Esophagus (tissue), 2 donors: Measurements from ENCODE around the gene LRRC10B. TPM values are rescaled to one million over a fixed set of nuclear protein-coding genes. Genes with fewer than 3 reads are reported as not detected.

Experiments used
- H3K27ac ChIP-seq, 2 donors: one replicate each; pipeline ENCODE4 v1.5.1; 2013; ENCODE audit warnings: low read depth in 2 of 2, mild to moderate bottlenecking in 2 of 2, inconsistent platforms in 1 of 2, low read length in 1 of 2, moderate library complexity in 1 of 2
- H3K27me3 ChIP-seq, 2 donors: one replicate each; pipeline ENCODE4 v1.6.1; 2013; ENCODE audit warnings: low read length in 2 of 2, control low read depth in 1 of 2, mild to moderate bottlenecking in 1 of 2; ENCODE audit not compliant: insufficient read depth in 2 of 2, control insufficient read depth in 1 of 2
- H3K36me3 ChIP-seq, 2 donors: one replicate each; pipeline ENCODE4 v1.6.1; 2013; ENCODE audit warnings: low read length in 1 of 2; ENCODE audit not compliant: control insufficient read depth in 2 of 2, insufficient read depth in 2 of 2
- H3K4me1 ChIP-seq, 2 donors: one replicate each; pipeline ENCODE4 v1.6.1; 2013; ENCODE audit warnings: low read length in 1 of 2; ENCODE audit not compliant: control insufficient read depth in 2 of 2, insufficient read depth in 2 of 2
- H3K4me3 ChIP-seq, 2 donors: one replicate each; pipeline ENCODE4 v1.5.1; 2013; ENCODE audit warnings: low read length in 2 of 2, mild to moderate bottlenecking in 2 of 2, low read depth in 1 of 2, moderate library complexity in 1 of 2
- H3K9me3 ChIP-seq, 2 donors: one replicate each; pipeline ENCODE4 v1.6.1; 2013; ENCODE audit warnings: mild to moderate bottlenecking in 2 of 2, low read depth in 1 of 2, low read length in 1 of 2, moderate library complexity in 1 of 2; ENCODE audit not compliant: control insufficient read depth in 2 of 2, insufficient read depth in 1 of 2
- WGBS, 2 donors: extraction: QIAGEN DNeasy Blood & Tissue Kit; methylation state at CpG; one replicate each; pipeline ENCODE4 v1.1.7; 2013; 5-methylcytosine and 5-hydroxymethylcytosine counted together
- polyA plus RNA-seq, 2 donors: library from polyadenylated mRNA; stranded (reverse); fragments of 200-250 nt; gene quantifications; one replicate each; pipeline ENCODE4 v1.2.3, GENCODE V29; 2013
- donor health status: healthy with polysubstance abuse.
- donor health status: Bipolar disorder and iron deficiency.

Gene LRRC10B
- polyA plus RNA-seq, 2 donors, result 0.04 to 0.19 TPM

DNA sequence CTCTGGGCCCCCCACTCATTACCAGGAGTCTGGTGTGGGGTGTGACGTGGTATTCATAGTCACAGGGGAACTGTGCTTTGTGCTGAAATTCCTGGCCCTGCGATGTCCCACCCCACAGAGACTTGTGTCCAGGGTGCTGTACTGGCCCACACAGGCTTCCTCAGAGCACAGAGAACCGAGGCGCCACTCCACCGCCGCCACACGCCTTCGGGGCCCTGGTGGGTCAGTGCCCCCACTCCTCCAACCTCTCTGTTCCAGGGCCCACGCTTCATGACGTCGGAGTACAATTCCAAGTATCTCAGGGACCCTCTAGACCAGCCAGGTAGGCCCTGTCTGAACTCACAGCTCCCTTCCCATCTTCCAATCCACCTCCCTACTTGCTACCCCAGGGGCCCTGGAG, 23.5 kb upstream of the LRRC10B start:
- WGBS, 2 donors, result 90 to 91% methylated on average over 11 of the region's 11 CpGs
- peaks cover 0 to 2% of the 10 kb centered on the region in 2 donors for H3K9me3 ChIP-seq
- no peak overlapping the region for H3K27ac ChIP-seq
- no peak overlapping the region for H3K4me3 ChIP-seq
- H3K27me3 ChIP-seq, result no peaks in the 10 kb centered on the region
- H3K4me1 ChIP-seq, result peaks cover 8% of the 10 kb centered on the region in 2 donors
- no peaks in the 10 kb centered on the region for H3K36me3 ChIP-seq

DNA sequence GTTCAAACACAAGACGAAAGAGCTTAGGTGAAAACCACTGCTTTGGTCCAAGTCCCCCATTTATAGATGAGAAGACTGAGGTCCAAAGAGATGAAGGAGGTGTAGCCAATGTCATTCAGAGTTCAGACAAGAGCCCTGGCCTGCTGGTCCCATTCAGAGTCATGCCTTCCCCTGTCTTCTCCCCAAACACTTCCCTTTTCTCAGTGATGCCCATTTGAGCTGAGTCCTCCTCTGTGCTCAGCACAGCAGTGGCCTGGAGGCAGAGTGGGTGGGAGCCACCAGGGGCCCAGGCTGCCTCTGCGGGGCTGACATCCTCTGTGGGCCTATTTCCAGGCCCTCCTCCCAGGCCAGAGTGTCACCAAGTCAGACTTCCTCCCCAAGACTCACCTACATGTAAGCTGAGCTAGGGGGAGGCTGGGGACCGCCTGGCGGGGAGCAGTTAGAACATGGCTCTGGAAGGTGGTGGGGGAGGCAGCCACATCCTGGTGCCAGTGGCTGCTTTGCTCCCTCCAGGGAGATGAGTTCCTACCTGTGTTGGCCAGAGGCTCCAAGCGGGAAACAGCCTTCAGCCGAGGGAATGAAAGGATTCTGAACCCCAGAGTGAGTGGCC, 22.4 kb upstream of the LRRC10B start:
- Histone ChIP-seq H3K9me3 (peaks cover 0 to 2% of the 10 kb centered on the region in 2 donors), H3K4me3 (no peak overlapping the region), H3K4me1 (peaks cover 8 to 10% of the 10 kb centered on the region in 2 donors), H3K27me3 (no peaks in the 10 kb centered on the region), H3K36me3 (no peaks in the 10 kb centered on the region), H3K27ac (no peak overlapping the region)
- 77 to 84% methylated on average over 6 of the region's 6 CpGs for WGBS, 2 donors

DNA sequence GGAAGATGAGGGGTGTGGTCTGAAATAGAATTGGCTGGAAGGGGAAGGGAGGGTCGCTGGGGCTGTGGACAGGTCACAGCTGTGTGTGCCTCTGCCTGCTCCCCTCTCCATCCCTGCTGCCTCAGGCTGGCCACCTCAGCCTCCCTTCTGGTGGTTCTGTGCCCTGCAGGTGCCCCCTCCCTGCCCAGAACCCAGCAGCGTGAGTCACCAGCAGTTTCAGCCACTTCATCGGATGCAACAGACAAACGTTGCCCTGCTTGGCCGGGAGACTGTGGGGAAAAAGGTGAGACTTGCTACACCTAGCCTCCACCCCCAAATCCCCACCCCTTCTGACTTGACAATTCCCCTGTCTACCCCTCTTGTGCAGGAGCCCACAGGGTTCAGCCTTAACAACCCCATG, 21.8 kb upstream of the LRRC10B start:
- WGBS, 2 donors, result 79 to 83% methylated on average over 5 of the region's 5 CpGs
- Histone ChIP-seq H3K4me3 (no peak overlapping the region), H3K9me3 (peaks cover 0 to 2% of the 10 kb centered on the region in 2 donors), H3K36me3 (no peaks in the 10 kb centered on the region), H3K4me1 (peaks cover 8 to 10% of the 10 kb centered on the region in 2 donors), H3K27me3 (no peaks in the 10 kb centered on the region), H3K27ac (no peak overlapping the region)

DNA sequence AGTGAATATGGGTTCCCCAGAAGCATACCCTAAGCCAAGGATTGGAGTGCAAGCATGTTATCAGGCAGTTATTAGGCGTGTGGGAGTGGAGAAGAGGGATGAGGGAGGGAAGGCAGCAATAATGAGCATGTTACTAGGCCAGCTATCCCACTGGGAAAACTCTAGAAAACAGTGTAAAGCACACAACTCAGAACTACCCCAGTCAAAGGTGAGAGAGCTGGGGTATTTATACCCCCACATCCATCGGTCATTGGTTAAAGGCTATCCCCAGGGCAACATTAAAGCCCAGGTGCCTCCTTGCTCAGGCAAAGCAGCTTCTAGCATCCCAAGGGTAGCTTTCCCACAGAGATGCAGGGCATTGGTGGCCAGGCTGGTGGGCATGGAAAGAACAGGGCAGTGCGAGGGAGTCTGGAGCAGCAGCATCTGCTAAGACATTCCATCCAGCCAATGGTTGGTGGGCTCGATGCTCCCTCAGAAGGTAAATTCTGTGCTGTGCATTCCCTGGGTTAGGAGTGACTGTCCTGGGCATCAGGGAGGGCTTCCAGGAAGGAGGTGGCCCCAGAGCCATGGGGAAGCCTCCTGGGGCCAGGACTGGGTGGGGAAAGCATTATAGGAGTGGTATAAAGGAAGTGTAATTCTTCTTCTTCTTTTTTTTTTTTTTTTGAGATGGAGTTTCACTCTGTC, 21.1 kb upstream of the LRRC10B start:
- WGBS, 2 donors, result 96 to 97% methylated on average over 4 of the region's 4 CpGs
- peaks cover 0 to 2% of the 10 kb centered on the region in 2 donors for H3K9me3 ChIP-seq
- H3K4me3 ChIP-seq, result no peak overlapping the region
- H3K27ac ChIP-seq, result no peak overlapping the region
- H3K36me3 ChIP-seq, result no peaks in the 10 kb centered on the region
- no peaks in the 10 kb centered on the region for H3K27me3 ChIP-seq
- H3K4me1 ChIP-seq, result peaks cover 8 to 10% of the 10 kb centered on the region in 2 donors

DNA sequence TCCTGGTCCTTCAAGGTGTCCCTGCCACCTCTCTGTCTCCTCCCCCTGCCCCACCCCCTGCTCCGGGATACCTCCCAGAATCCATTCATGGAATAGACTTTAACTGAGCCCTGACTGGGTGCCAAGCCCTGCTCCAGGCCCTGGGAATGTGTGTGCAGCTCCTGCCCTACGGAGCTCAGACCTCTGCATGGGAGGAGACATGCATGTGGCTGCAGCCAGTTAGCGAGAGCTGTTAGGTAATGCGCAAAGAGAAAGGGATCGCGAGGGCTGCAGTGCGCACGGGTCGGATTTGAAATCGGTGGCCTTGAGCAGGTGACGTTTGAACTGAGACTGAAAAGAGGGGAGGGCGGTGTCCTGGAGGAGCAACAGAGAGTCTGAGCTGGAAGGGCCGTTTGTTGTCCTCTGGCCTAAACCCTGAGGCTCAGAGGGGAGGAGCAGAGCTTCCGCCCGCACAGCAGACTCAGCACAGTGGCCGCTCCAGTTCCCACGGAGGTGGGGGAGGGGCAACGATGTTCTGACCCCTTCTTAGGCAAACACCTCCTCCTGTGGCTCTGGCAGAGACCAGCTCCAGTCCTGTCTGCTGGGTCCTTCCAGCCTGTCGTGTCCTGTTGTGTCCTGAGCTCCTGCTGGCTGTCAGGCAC, 19.8 kb upstream of the LRRC10B start:
- WGBS, 2 donors, result 17 to 19% methylated on average over 18 to 19 of the region's 19 CpGs
- no peak overlapping the region for H3K27ac ChIP-seq

DNA sequence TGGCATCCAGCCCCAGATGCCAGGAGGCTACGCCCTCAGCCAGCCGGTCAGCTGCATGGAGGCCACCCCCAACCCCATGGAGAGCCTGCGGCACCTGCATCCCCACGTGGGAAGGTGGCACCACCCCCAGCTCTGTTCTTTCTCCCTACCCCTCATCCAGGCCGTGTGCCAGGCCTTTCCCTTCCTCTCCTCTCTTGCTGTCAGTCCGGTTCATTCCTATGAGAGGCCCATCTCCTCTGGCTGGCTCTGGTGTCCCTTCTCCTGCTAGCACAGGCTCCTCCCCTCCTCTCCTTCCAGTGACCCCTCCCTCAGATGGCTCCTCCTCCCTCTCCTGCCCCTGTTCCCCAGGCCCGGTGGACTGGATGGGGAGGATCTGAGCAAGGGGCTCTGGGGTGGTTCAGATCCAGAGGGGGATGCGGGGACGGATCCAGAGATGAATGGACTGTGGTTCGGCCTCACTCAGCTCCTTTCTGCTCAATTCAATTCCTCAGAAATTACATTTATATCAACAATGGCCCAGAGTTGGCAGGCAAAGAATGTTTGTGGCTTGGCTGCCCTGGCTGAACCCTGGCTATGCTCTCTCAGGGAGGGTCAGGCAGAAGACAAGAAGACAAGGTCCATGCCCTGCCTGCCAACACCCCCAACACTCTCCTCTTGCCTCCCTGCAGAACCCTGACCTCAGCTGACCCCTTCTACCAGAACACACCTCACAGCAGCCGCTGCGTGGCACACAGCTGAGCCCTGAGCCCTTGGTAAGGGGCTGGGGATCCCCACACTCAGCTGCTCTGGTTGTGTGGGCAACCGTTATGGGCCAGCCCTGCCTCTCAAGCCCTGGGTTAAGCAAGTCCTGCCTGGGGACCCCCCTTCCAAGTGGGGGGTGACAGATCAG, 18.5 kb upstream of the LRRC10B start:
- Histone ChIP-seq H3K4me1 (peaks cover 8 to 10% of the 10 kb centered on the region in 2 donors), H3K27ac (no peak overlapping the region), H3K27me3 (no peaks in the 10 kb centered on the region), H3K9me3 (no peaks in the 10 kb centered on the region), H3K36me3 (no peaks in the 10 kb centered on the region), H3K4me3 (no peak overlapping the region)
- 60 to 62% methylated on average over 12 to 13 of the region's 13 CpGs for WGBS, 2 donors

More for the DNA sequence above, 19.8 kb upstream of the LRRC10B start:
- H3K9me3 ChIP-seq, result peaks cover 0 to 2% of the 10 kb centered on the region in 2 donors
- H3K4me3 ChIP-seq, result no peak overlapping the region
- no peaks in the 10 kb centered on the region for H3K36me3 ChIP-seq
- H3K4me1 ChIP-seq, result peaks cover 8 to 10% of the 10 kb centered on the region in 2 donors
- H3K27me3 ChIP-seq, result no peaks in the 10 kb centered on the region

DNA sequence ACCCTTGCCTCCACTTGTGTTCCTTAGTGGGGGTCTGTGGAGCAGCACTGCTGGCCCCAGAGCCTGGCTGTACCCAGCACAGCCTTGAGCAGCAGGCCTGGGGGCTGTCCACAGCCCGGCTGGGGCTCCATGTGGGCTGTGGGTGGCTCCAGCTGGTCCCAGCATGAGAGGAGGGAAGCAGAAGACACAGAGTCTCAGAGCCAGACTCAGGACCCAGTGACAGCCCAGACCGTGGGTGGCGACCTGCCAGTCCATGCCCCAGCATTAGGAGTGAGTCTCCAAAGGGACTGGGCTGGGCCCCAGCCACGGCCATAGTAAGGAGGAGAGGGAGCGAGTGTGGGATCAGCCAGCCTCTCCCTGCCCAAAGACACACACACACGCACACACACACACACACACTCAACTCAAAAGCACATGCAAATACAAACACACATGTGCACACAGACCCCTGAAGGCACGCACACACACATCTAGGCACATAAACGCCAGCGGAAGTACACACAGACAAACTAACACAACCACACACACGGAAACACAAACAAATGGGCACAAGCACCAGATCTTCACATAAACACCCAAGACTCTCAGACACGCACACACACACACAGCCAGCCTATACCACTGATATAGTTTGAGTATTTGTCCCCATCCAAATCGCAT, 16.7 kb upstream of the LRRC10B start:
- Histone ChIP-seq H3K27me3 (no peaks in the 10 kb centered on the region), H3K27ac (no peak overlapping the region), H3K4me1 (peaks cover 8 to 10% of the 10 kb centered on the region in 2 donors), H3K36me3 (no peaks in the 10 kb centered on the region), H3K9me3 (no peaks in the 10 kb centered on the region), H3K4me3 (no peak overlapping the region)
- WGBS, 2 donors, result 83 to 85% methylated on average over 12 of the region's 12 CpGs

DNA sequence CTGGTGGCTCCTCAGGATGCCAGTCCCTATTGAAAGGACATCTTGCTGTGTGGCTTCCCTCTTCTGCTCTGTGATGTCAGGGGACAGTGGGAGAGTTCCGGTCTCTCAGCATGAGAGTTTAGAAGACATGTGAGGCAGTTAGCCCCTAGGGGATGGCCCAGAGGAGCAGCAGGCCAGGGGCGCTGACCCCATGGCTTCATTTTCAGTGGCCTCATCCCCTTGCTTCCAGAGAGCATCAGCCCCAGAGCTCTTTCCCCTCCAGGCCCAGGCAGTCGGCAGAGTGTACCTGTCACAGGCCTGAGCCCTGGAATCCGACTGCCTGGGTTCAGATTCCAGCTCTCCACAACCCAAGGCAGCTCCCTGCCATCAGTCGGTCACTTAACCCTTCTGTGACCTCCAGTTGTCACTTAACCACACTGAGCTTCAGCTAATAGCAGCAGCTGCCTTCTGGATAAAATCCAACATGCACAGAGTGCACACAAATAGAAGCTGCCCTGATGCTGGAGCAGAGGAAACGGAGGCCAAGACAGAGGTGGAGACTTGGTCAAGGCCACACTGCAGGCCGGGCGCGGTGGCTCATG, 14.1 kb upstream of the LRRC10B start:
- Histone ChIP-seq H3K4me3 (no peak overlapping the region), H3K4me1 (peaks cover 0 to 4% of the 10 kb centered on the region in 2 donors), H3K27me3 (no peaks in the 10 kb centered on the region), H3K36me3 (no peaks in the 10 kb centered on the region), H3K9me3 (no peaks in the 10 kb centered on the region), H3K27ac (no peak overlapping the region)
- 65 to 68% methylated on average over 9 of the region's 9 CpGs for WGBS, 2 donors
